HEK293 (cell line): ENCODE results near the gene BAG1.

Experiments
- CTCF ChIA-PET: fragments of 350-600 bp; formaldehyde crosslinking; extraction: SDS; loops from one replicate; lab custom pipeline; 2021; ENCODE audit warnings: antibody characterized with exemption; lab: Yijun Ruan, JAX
- POLR2A ChIA-PET: fragments of 300-600 bp; formaldehyde crosslinking; extraction: SDS; loops from one replicate; lab custom pipeline; 2020; ENCODE audit warnings: antibody characterized with exemption, inconsistent platforms; lab: Yijun Ruan, JAX
- H3K27ac ChIP-seq: fragments of 200-500 bp; sonication (Bioruptor generic); 2 replicates; pipeline ENCODE4 v1.5.1; 2014; ENCODE audit warnings: low read depth, low read length, control low read depth, inconsistent platforms; ENCODE audit errors: extremely low read depth
- H3K36me3 ChIP-seq, 2 experiments: fragments of 200-500 bp in 1 of 2; sonication (Bioruptor generic) in 1 of 2; 1 replicate in 1 of 2; 2 replicates in 1 of 2; pipeline ENCODE4 v1.5.1; 2014 to 2017; ENCODE audit warnings: inconsistent platforms in 2 of 2, low read length in 2 of 2; ENCODE audit not compliant: control insufficient read depth in 2 of 2, insufficient read depth in 1 of 2
- H3K4me1 ChIP-seq: fragments of 200-500 bp; sonication (Bioruptor generic); 2 replicates; pipeline ENCODE4 v1.5.1; 2014; ENCODE audit warnings: mild to moderate bottlenecking, low read length, inconsistent platforms; ENCODE audit not compliant: control insufficient read depth, insufficient read depth
- H3K4me3 ChIP-seq: 2 replicates; pipeline ENCODE4 v1.5.1; 2011; ENCODE audit warnings: low read depth, mild to moderate bottlenecking, control low read depth, low read length, moderate library complexity
- H3K9me3 ChIP-seq: fragments of 200-500 bp; sonication (Bioruptor generic); 2 replicates; pipeline ENCODE4 v1.5.1; 2014; ENCODE audit warnings: low read depth, low read length, inconsistent platforms; ENCODE audit not compliant: control insufficient read depth, insufficient read depth
- FEZF1 ChIP-seq: fragments of 450-650 bp; formaldehyde crosslinking; IDR thresholded peaks from 2 replicates; pipeline ENCODE4 v1.5.1; 2016; ENCODE audit warnings: missing biosample characterization, missing genetic modification characterization
- MEIS1 ChIP-seq: sonication (generic); formaldehyde crosslinking; IDR thresholded peaks from 2 replicates; pipeline ENCODE4 v1.8.1; 2022; ENCODE audit warnings: missing genetic modification reagents, mild to moderate bottlenecking, borderline replicate concordance
- MYNN ChIP-seq: fragments of 450-650 bp; formaldehyde crosslinking; IDR thresholded peaks from 2 replicates; pipeline ENCODE4 v1.5.1; 2016; ENCODE audit warnings: missing biosample characterization, missing genetic modification characterization, borderline replicate concordance
- OVOL3 ChIP-seq: fragments of 450-650 bp; formaldehyde crosslinking; IDR thresholded peaks from 2 replicates; pipeline ENCODE4 v1.5.1; 2016; ENCODE audit warnings: missing biosample characterization, missing genetic modification characterization
- PRDM1 ChIP-seq: fragments of 450-650 bp; formaldehyde crosslinking; IDR thresholded peaks from 2 replicates; pipeline ENCODE4; 2016; ENCODE audit warnings: missing biosample characterization, missing genetic modification characterization
- SP3 ChIP-seq: fragments of 450-650 bp; formaldehyde crosslinking; IDR thresholded peaks from 2 replicates; pipeline ENCODE4 v1.5.1; 2016; ENCODE audit warnings: missing biosample characterization, missing genetic modification characterization
- TCF7L2 ChIP-seq: IDR thresholded peaks from 2 replicates; pipeline ENCODE4 v1.6.1; 2011; ENCODE audit warnings: low read depth, mild to moderate bottlenecking, inconsistent platforms, low read length, moderate library complexity, borderline replicate concordance
- TRIM28 ChIP-seq: IDR thresholded peaks from 2 replicates; pipeline ENCODE4 v1.6.1; 2011; ENCODE audit warnings: low read length, control low read depth, borderline replicate concordance
- ZBTB20 ChIP-seq: fragments of 450-650 bp; formaldehyde crosslinking; IDR thresholded peaks from 2 replicates; pipeline ENCODE4 v1.5.1; 2016; ENCODE audit warnings: missing biosample characterization, missing genetic modification characterization
- ZEB2 ChIP-seq: fragments of 450-650 bp; formaldehyde crosslinking; IDR thresholded peaks from 2 replicates; pipeline ENCODE4 v1.5.1; 2016; ENCODE audit warnings: missing biosample characterization, missing genetic modification characterization
- ZFHX2 ChIP-seq: fragments of 450-650 bp; formaldehyde crosslinking; conservative IDR thresholded peaks from 2 replicates; pipeline ENCODE4 v1.5.1; 2016; ENCODE audit warnings: missing biosample characterization, missing genetic modification characterization
- ZFP37 ChIP-seq: fragments of 450-650 bp; formaldehyde crosslinking; IDR thresholded peaks from 2 replicates; pipeline ENCODE4 v1.5.1; 2016; ENCODE audit warnings: missing biosample characterization, missing genetic modification characterization
- ZNF155 ChIP-seq: fragments of 450-650 bp; formaldehyde crosslinking; IDR thresholded peaks from 2 replicates; pipeline ENCODE4 v1.5.1; 2016; ENCODE audit warnings: missing biosample characterization, missing genetic modification characterization
- ZNF19 ChIP-seq: fragments of 450-650 bp; formaldehyde crosslinking; IDR thresholded peaks from 2 replicates; pipeline ENCODE4; 2016; ENCODE audit warnings: missing biosample characterization, missing genetic modification characterization, low read depth
- ZNF214 ChIP-seq: fragments of 450-650 bp; formaldehyde crosslinking; IDR thresholded peaks from 2 replicates; pipeline ENCODE4 v1.5.1; 2017; ENCODE audit warnings: missing biosample characterization, mild to moderate bottlenecking, missing genetic modification characterization, borderline replicate concordance
- ZNF544 ChIP-seq: fragments of 450-650 bp; formaldehyde crosslinking; IDR thresholded peaks from 2 replicates; pipeline ENCODE4 v1.5.0; 2017; ENCODE audit warnings: missing biosample characterization, missing genetic modification characterization
- ZNF596 ChIP-seq: fragments of 450-650 bp; IDR thresholded peaks from 2 replicates; pipeline ENCODE4 v1.5.0; 2018; ENCODE audit warnings: missing biosample characterization, mild to moderate bottlenecking, missing genetic modification characterization, moderate library complexity
- ZNF626 ChIP-seq: fragments of 450-650 bp; sonication (Bioruptor Pico); formaldehyde crosslinking; IDR thresholded peaks from 2 replicates; pipeline ENCODE4 v1.5.1; 2018; ENCODE audit warnings: missing biosample characterization, missing genetic modification characterization, inconsistent platforms
- ZNF776 ChIP-seq: fragments of 450-650 bp; formaldehyde crosslinking; IDR thresholded peaks from 2 replicates; pipeline ENCODE4 v1.5.0; 2017; ENCODE audit warnings: missing biosample characterization, missing genetic modification characterization, borderline replicate concordance
- ZNF777 ChIP-seq: fragments of 450-650 bp; formaldehyde crosslinking; IDR thresholded peaks from 2 replicates; pipeline ENCODE4 v1.5.1; 2017; ENCODE audit warnings: missing biosample characterization, missing genetic modification characterization, borderline replicate concordance
- TF ChIP-seq, protein P1 (sequence below): fragments of 450-650 bp; formaldehyde crosslinking; IDR thresholded peaks from 2 replicates; pipeline ENCODE4 v1.5.1; 2016; ENCODE audit warnings: missing biosample characterization, missing genetic modification characterization
- TF ChIP-seq, protein P2 (sequence below): fragments of 450-650 bp; formaldehyde crosslinking; IDR thresholded peaks from 2 replicates; pipeline ENCODE4 v1.5.1; 2016; ENCODE audit warnings: missing biosample characterization, missing genetic modification characterization
- TF ChIP-seq, protein P3 (sequence below): fragments of 450-650 bp; formaldehyde crosslinking; conservative IDR thresholded peaks from 2 replicates; pipeline ENCODE4 v1.5.1; 2016; ENCODE audit warnings: low read depth, missing biosample characterization, missing genetic modification characterization

Gene BAG1

DNA sequence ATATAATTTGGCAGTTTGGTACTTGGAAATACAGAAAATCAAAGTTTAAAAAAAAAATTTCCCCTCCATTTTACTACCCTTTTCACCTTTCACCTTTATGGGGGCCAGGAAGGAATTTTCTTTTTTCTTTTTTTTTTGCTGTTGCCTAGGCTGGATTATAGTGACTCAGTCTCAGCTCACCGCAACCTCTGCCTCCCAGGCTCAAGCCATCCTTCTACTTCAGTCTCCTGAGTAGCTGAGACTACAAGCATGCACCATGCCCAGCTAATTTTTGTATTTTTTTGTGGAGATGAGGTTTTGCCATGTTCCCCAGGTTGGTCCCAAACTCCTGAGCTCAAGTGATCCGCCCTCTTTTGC, 9.4 kb upstream of the BAG1 start:
- CTCF ChIA-PET = interaction anchor here (0.8 to 2.2 kb wide), 5 partner anchors 9 to 62 kb away, joined by 4 to 9 read pairs (median 6); partner anchors contain the start of gene NFX1
- TF ChIP-seq MEIS1 (CRISPR knock-in tag) (no peak), ZEB2 (tag by site-specific recombination) (no peak), SP3 (tag by site-specific recombination) (no peak), ZNF19 (tag by site-specific recombination) (no peak), ZNF777 (tag by site-specific recombination) (no peak), PRDM1 (tag by site-specific recombination) (no peak), ZNF214 (tag by site-specific recombination) (no peak), TRIM28 (no peak)
- TF ChIP-seq, protein P1, sequence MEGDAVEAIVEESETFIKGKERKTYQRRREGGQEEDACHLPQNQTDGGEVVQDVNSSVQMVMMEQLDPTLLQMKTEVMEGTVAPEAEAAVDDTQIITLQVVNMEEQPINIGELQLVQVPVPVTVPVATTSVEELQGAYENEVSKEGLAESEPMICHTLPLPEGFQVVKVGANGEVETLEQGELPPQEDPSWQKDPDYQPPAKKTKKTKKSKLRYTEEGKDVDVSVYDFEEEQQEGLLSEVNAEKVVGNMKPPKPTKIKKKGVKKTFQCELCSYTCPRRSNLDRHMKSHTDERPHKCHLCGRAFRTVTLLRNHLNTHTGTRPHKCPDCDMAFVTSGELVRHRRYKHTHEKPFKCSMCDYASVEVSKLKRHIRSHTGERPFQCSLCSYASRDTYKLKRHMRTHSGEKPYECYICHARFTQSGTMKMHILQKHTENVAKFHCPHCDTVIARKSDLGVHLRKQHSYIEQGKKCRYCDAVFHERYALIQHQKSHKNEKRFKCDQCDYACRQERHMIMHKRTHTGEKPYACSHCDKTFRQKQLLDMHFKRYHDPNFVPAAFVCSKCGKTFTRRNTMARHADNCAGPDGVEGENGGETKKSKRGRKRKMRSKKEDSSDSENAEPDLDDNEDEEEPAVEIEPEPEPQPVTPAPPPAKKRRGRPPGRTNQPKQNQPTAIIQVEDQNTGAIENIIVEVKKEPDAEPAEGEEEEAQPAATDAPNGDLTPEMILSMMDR (tag by site-specific recombination) = no peak
- TF ChIP-seq, protein P2, sequence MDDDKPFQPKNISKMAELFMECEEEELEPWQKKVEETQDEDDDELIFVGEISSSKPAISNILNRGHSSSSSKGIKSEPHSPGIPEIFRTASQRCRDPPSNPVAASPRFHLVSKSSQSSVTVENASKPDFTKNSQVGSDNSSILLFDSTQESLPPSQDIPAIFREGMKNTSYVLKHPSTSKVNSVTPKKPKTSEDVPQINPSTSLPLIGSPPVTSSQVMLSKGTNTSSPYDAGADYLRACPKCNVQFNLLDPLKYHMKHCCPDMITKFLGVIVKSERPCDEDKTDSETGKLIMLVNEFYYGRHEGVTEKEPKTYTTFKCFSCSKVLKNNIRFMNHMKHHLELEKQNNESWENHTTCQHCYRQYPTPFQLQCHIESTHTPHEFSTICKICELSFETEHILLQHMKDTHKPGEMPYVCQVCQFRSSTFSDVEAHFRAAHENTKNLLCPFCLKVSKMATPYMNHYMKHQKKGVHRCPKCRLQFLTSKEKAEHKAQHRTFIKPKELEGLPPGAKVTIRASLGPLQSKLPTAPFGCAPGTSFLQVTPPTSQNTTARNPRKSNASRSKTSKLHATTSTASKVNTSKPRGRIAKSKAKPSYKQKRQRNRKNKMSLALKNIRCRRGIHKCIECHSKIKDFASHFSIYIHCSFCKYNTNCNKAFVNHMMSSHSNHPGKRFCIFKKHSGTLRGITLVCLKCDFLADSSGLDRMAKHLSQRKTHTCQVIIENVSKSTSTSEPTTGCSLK (tag by site-specific recombination) = no peak
- TF ChIP-seq, all 188 proteins: peak for 0
- POLR2A ChIA-PET = interaction anchor here (1.1 to 2.1 kb wide), 4 partner anchors 10 to 33 kb away, joined by 3 to 7 read pairs (median 5); partner anchors contain the start of genes BAG1, CHMP5, NFX1 and SPINK4
- Histone ChIP-seq H3K4me3 (no peak overlapping the region), H3K36me3 (peaks cover 62 to 92% of the 10 kb centered on the region in 2 experiments), H3K27ac (no peak overlapping the region), H3K9me3 (no peaks in the 10 kb centered on the region), H3K4me1 (no peaks in the 10 kb centered on the region)

DNA sequence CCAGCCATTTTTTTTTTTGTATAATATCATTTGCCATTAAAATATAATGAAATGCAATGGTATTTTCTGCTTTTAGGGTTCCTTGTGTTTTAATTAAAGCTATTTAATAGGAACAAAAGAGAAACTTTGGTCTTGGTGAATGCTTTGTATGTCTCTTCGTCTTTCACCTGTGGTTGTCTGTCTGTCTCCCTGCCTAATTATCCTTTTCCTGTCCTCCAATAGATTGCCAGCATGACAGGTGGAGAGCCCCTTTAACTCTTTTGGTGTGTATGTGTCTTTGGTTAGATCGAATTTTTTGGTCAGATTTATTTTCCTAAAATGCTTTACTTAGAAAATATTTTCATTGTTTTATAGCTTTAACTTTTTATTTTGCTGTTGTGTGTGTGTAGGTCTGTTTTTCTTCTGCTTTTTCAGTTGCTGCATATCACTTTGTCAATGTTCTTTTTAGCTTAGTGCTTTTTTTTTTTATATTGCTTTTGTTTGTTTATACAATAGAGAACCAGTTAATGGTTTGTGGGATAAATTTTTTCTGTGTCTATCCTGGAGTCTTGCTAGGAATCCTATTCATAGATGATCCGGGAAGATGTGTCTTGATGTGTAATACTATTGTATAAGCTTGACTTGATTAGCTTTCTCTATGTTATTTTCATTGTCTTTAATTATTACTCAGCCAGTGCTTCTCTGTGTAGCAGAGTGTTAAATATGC, 8.9 kb upstream of the BAG1 start:
- ChIA-PET POLR2A (interaction anchor here (1.1 to 2.1 kb wide), 4 partner anchors 9 to 33 kb away, joined by 3 to 7 read pairs (median 5); partner anchors contain the start of genes BAG1, CHMP5, NFX1 and SPINK4), CTCF (interaction anchor here (0.8 to 2.2 kb wide), 7 partner anchors 9 to 193 kb away, joined by 3 to 9 read pairs (median 5); partner anchors contain the start of gene NFX1)
- H3K27ac ChIP-seq = no peak overlapping the region
- TF ChIP-seq ZNF596 (tag by site-specific recombination) (no peak), ZFHX2 (tag by site-specific recombination) (no peak), ZFP37 (tag by site-specific recombination) (no peak), ZNF776 (tag by site-specific recombination) (no peak), ZNF626 (no peak), OVOL3 (tag by site-specific recombination) (no peak), MYNN (tag by site-specific recombination) (no peak), ZNF155 (tag by site-specific recombination) (no peak), FEZF1 (tag by site-specific recombination) (no peak), TCF7L2 (no peak), ZBTB20 (no peak), ZNF544 (tag by site-specific recombination) (no peak)
- TF ChIP-seq, protein P2 (tag by site-specific recombination) = no peak
- TF ChIP-seq, protein P3, sequence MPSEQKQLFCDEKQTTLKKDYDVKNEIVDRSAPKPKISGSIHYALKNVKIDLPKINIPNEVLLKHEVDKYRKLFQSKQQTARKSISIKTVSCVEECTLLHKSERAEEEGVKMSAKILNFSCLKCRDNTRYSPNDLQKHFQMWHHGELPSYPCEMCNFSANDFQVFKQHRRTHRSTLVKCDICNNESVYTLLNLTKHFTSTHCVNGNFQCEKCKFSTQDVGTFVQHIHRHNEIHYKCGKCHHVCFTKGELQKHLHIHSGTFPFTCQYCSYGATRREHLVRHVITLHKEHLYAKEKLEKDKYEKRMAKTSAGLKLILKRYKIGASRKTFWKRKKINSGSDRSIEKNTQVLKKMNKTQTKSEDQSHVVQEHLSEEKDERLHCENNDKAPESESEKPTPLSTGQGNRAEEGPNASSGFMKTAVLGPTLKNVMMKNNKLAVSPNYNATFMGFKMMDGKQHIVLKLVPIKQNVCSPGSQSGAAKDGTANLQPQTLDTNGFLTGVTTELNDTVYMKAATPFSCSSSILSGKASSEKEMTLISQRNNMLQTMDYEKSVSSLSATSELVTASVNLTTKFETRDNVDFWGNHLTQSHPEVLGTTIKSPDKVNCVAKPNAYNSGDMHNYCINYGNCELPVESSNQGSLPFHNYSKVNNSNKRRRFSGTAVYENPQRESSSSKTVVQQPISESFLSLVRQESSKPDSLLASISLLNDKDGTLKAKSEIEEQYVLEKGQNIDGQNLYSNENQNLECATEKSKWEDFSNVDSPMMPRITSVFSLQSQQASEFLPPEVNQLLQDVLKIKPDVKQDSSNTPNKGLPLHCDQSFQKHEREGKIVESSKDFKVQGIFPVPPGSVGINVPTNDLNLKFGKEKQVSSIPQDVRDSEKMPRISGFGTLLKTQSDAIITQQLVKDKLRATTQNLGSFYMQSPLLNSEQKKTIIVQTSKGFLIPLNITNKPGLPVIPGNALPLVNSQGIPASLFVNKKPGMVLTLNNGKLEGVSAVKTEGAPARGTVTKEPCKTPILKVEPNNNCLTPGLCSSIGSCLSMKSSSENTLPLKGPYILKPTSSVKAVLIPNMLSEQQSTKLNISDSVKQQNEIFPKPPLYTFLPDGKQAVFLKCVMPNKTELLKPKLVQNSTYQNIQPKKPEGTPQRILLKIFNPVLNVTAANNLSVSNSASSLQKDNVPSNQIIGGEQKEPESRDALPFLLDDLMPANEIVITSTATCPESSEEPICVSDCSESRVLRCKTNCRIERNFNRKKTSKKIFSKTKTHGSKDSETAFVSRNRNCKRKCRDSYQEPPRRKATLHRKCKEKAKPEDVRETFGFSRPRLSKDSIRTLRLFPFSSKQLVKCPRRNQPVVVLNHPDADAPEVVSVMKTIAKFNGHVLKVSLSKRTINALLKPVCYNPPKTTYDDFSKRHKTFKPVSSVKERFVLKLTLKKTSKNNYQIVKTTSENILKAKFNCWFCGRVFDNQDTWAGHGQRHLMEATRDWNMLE (tag by site-specific recombination) = no peak

More for the DNA sequence above, 8.9 kb upstream of the BAG1 start:
- Histone ChIP-seq H3K4me1 (no peaks in the 10 kb centered on the region), H3K9me3 (no peaks in the 10 kb centered on the region), H3K4me3 (no peak overlapping the region), H3K36me3 (peaks cover 65 to 92% of the 10 kb centered on the region in 2 experiments)
